ENCODE measurements around the gene PTPRN2.

PTPRN2 gene

DNA sequence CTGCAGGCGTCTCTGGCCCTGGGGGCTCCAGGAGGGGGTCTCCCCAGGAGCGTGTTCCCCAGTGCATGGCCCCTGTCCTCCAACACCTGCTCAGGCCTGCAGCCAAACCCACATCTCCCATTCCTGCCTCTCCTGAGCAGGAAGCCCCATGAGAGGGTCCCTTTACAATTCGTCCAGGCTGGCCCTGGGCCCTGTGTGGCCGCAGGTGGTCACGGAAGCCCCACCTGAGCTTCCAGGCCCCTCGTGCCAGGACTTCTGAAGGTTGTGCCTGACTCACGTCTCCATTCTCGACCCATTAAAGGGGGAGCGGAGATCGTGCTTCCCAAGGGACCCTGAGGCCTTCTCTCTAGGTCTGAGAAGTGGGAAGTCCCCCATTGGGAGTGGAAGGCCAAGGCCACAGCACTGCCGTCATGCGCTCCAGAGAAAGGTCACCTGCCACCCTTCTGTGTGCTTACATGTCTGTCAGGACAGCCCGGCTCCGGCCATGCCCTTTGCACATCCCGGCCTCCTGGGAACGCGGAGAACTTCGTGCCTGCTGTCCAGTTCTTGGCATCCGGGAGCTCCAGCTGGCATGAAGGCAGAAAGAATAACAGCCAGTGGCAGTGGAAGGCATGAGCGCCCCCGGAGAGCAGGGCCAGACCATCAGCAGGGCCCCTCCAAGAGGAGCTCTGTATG lies 868.5 kb downstream of the PTPRN2 start:
- no peaks in the 10 kb centered on the region for H3K27me3 ChIP-seq (ENCODE audit: control insufficient read depth, insufficient read depth, low read length)
- H3K4me1 ChIP-seq (ENCODE audit: control insufficient read depth, insufficient read depth, low read length), result peaks cover 2% of the 10 kb centered on the region
- no peak overlapping the region for H3K4me3 ChIP-seq (ENCODE audit: low read length)
- no peaks in the 10 kb centered on the region for H3K36me3 ChIP-seq (ENCODE audit: control insufficient read depth, insufficient read depth, low read length)
- H3K9ac ChIP-seq (ENCODE audit: low read length), result no peak overlapping the region
- H3K9me3 ChIP-seq (ENCODE audit: control insufficient read depth, low read length), result no peaks in the 10 kb centered on the region

- no peaks in the 10 kb centered on the region for H3K9me3 ChIP-seq (ENCODE audit: control insufficient read depth, low read length)
- H3K36me3 ChIP-seq (ENCODE audit: control insufficient read depth, insufficient read depth, low read length), result no peaks in the 10 kb centered on the region
- no peak overlapping the region for H3K9ac ChIP-seq (ENCODE audit: low read length)
- H3K27me3 ChIP-seq (ENCODE audit: control insufficient read depth, insufficient read depth, low read length), result no peaks in the 10 kb centered on the region
- H3K4me1 ChIP-seq (ENCODE audit: control insufficient read depth, insufficient read depth, low read length), result no peaks in the 10 kb centered on the region
- H3K4me3 ChIP-seq (ENCODE audit: low read length), result no peak overlapping the region
These were observed 869.2 kb downstream of the PTPRN2 start for GRCh38 chr7:157718303-157719007.

- Histone ChIP-seq H3K4me1 (ENCODE audit: control insufficient read depth, insufficient read depth, low read length) (no peaks in the 10 kb centered on the region), H3K27me3 (ENCODE audit: control insufficient read depth, insufficient read depth, low read length) (no peaks in the 10 kb centered on the region), H3K9ac (ENCODE audit: low read length) (no peak overlapping the region), H3K9me3 (ENCODE audit: control insufficient read depth, low read length) (no peaks in the 10 kb centered on the region), H3K36me3 (ENCODE audit: control insufficient read depth, insufficient read depth, low read length) (no peaks in the 10 kb centered on the region), H3K4me3 (ENCODE audit: low read length) (no peak overlapping the region)
These were observed 870.1 kb downstream of the PTPRN2 start for GRCh38 chr7:157717211-157718174.

GRCh38 chr7:157715938-157716280 lies 871.7 kb downstream of the PTPRN2 start:
- no peaks in the 10 kb centered on the region for H3K36me3 ChIP-seq (ENCODE audit: control insufficient read depth, insufficient read depth, low read length)
- H3K4me3 ChIP-seq (ENCODE audit: low read length), result no peak overlapping the region
- H3K4me1 ChIP-seq (ENCODE audit: control insufficient read depth, insufficient read depth, low read length), result no peaks in the 10 kb centered on the region
- H3K9ac ChIP-seq (ENCODE audit: low read length), result no peak overlapping the region
- H3K9me3 ChIP-seq (ENCODE audit: control insufficient read depth, low read length), result no peaks in the 10 kb centered on the region
- no peaks in the 10 kb centered on the region for H3K27me3 ChIP-seq (ENCODE audit: control insufficient read depth, insufficient read depth, low read length)

GRCh38 chr7:157715071-157715937 lies 872.3 kb downstream of the PTPRN2 start:
- Histone ChIP-seq H3K4me3 (ENCODE audit: low read length) (no peak overlapping the region), H3K36me3 (ENCODE audit: control insufficient read depth, insufficient read depth, low read length) (no peaks in the 10 kb centered on the region), H3K9ac (ENCODE audit: low read length) (no peak overlapping the region), H3K4me1 (ENCODE audit: control insufficient read depth, insufficient read depth, low read length) (no peaks in the 10 kb centered on the region), H3K27me3 (ENCODE audit: control insufficient read depth, insufficient read depth, low read length) (no peaks in the 10 kb centered on the region), H3K9me3 (ENCODE audit: control insufficient read depth, low read length) (no peaks in the 10 kb centered on the region)

DNA sequence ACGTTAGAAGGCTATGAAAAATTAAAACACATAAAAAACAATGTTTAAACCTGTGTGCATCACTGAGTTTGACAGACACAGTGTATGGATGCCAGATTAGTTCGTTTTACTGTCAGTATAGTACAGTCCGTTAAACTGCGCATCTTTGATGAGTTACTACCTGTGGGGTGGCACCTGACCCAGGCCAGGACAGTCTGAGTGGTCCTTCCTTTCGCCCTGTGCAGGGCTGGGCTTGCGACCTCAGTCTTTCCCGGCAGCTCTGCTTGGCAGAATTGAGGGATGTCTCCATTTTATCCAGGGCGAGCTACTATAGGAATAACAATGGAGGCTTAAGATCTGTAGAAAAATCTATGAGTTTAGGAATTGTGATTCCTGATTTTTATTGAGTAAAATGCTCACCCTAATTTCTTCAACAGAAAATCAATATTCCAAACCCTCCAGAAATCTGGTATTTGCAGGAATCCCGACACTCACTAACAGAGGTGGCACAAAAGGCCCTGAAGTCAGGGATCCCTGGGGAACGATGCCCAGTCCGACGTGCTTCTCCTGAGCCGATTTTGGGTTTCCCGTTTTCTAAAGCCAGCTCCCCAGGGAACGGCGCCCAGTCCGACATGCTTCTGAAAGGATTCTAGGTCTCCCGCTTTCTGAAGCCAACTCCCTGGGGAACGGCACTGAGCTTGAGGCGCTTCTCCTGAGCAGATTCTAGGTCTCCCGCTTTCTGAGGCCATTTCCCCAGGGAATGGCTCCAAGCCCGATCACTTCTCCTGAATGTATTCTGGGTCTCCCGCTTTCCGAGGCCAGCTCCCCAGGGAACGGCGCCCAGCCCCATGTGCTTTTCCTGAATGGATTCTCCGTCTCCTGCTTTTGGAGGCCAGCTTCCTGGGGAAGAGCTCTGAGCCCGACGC lies 873.2 kb downstream of the PTPRN2 start:
- Histone ChIP-seq H3K4me3 (ENCODE audit: low read length) (no peak overlapping the region), H3K27me3 (ENCODE audit: control insufficient read depth, insufficient read depth, low read length) (no peaks in the 10 kb centered on the region)

DNA sequence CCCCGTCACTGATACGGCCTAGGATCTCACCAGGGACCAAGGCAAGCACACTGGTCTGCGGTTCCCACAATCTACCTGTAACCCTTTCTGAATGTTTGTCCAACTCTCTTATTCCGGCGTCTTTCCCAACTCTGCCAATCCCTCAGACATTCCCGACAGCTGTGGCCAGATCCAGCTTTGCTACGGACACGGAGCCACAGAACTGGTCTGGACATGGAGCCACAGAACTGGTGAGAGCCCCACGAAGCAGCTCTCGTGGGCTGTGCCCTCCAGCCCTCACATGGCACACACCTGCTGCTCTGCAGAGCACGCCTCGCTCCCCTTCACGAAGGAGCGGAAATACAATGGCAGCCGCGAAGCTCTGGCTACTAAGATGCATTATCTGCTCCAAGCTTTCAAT lies 874.0 kb downstream of the PTPRN2 start:
- no peaks in the 10 kb centered on the region for H3K9me3 ChIP-seq (ENCODE audit: control insufficient read depth, low read length)
- H3K4me3 ChIP-seq (ENCODE audit: low read length), result no peak overlapping the region

More for the DNA sequence above, 873.2 kb downstream of the PTPRN2 start:
- H3K36me3 ChIP-seq (ENCODE audit: control insufficient read depth, insufficient read depth, low read length), result no peaks in the 10 kb centered on the region
- H3K9ac ChIP-seq (ENCODE audit: low read length), result no peak overlapping the region
- H3K4me1 ChIP-seq (ENCODE audit: control insufficient read depth, insufficient read depth, low read length), result no peaks in the 10 kb centered on the region
- no peaks in the 10 kb centered on the region for H3K9me3 ChIP-seq (ENCODE audit: control insufficient read depth, low read length)

GRCh38 chr7:157712666-157713235 lies 874.9 kb downstream of the PTPRN2 start:
- Histone ChIP-seq H3K9ac (ENCODE audit: low read length) (no peak overlapping the region), H3K4me3 (ENCODE audit: low read length) (no peak overlapping the region), H3K27me3 (ENCODE audit: control insufficient read depth, insufficient read depth, low read length) (no peaks in the 10 kb centered on the region), H3K9me3 (ENCODE audit: control insufficient read depth, low read length) (no peaks in the 10 kb centered on the region), H3K4me1 (ENCODE audit: control insufficient read depth, insufficient read depth, low read length) (no peaks in the 10 kb centered on the region), H3K36me3 (ENCODE audit: control insufficient read depth, insufficient read depth, low read length) (no peaks in the 10 kb centered on the region)

More for the DNA sequence above, 874.0 kb downstream of the PTPRN2 start:
- Histone ChIP-seq H3K9ac (ENCODE audit: low read length) (no peak overlapping the region), H3K4me1 (ENCODE audit: control insufficient read depth, insufficient read depth, low read length) (no peaks in the 10 kb centered on the region), H3K36me3 (ENCODE audit: control insufficient read depth, insufficient read depth, low read length) (no peaks in the 10 kb centered on the region), H3K27me3 (ENCODE audit: control insufficient read depth, insufficient read depth, low read length) (no peaks in the 10 kb centered on the region)

DNA sequence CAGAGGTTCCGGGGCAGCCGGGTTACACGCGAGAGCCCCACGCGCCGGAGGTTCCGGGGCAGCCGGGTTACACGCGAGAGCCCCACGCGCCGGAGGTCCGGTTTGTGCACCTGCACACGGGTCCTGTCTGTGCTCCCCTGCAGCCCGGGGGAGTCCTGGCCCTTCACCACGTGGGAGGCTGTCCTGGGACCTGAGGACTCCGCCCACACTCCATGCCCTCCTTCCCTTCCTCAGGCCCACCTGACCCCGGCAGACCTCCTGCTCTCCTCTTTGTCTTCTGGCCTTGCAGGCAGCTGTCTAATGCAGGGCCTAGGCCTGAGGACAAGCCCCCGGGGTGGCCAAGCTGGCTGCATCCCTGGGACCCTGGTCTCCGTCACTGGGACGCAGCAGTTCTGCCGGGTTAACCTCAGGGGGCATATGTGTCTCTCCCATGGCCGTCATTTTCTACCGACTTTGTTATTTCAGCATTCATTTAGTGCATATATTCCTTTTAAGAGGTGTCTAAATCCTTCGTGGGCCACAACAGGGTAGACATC lies 876.2 kb downstream of the PTPRN2 start:
- no peaks in the 10 kb centered on the region for H3K36me3 ChIP-seq (ENCODE audit: control insufficient read depth, insufficient read depth, low read length)
- H3K9me3 ChIP-seq (ENCODE audit: control insufficient read depth, low read length), result no peaks in the 10 kb centered on the region
- no peaks in the 10 kb centered on the region for H3K27me3 ChIP-seq (ENCODE audit: control insufficient read depth, insufficient read depth, low read length)
- no peaks in the 10 kb centered on the region for H3K4me1 ChIP-seq (ENCODE audit: control insufficient read depth, insufficient read depth, low read length)
- no peak overlapping the region for H3K9ac ChIP-seq (ENCODE audit: low read length)
- H3K4me3 ChIP-seq (ENCODE audit: low read length), result no peak overlapping the region

DNA sequence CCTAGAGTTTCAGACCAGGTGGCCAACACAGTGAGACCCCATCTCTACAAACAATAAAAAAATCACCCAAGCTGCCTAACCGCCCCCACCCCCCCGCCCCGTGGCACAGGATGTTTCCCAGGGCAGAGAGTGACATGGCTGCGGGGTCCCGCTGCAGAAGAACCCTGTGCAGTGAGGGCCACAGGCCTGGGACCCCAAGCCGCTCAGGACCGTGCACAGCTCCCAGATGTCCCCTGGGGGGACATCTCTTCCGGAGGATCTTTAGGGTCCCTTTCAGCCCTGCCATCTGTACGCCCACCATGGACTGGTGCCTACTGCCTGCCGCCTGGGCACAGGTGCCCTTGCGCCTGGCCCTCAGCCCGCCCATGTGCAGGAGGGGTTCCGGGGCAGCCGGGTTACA lies 877.2 kb downstream of the PTPRN2 start:
- Histone ChIP-seq H3K9me3 (ENCODE audit: control insufficient read depth, low read length) (no peaks in the 10 kb centered on the region), H3K36me3 (ENCODE audit: control insufficient read depth, insufficient read depth, low read length) (no peaks in the 10 kb centered on the region), H3K9ac (ENCODE audit: low read length) (no peak overlapping the region), H3K27me3 (ENCODE audit: control insufficient read depth, insufficient read depth, low read length) (no peaks in the 10 kb centered on the region), H3K4me1 (ENCODE audit: control insufficient read depth, insufficient read depth, low read length) (no peaks in the 10 kb centered on the region), H3K4me3 (ENCODE audit: low read length) (no peak overlapping the region)

Data from mucosa of stomach (tissue), 1 donor.